Kidney epithelial cell (primary cell): ENCODE measurements around the gene SLC39A11. TPM values are rescaled to one million over a fixed set of nuclear protein-coding genes. Genes with fewer than 3 reads are reported as not detected.

Source experiments
- DNase-seq: peaks from one replicate; pipeline ENCODE4 v3.0.0-alpha.2; 2010; ENCODE audit warnings: low read depth
- H3K27me3 ChIP-seq: 2 replicates; pipeline ENCODE4 v1.6.0; 2011; ENCODE audit warnings: low read length; ENCODE audit not compliant: control insufficient read depth, insufficient read depth
- H3K36me3 ChIP-seq: 2 replicates; pipeline ENCODE4 v1.5.1; 2011; ENCODE audit warnings: low read length; ENCODE audit not compliant: control insufficient read depth, insufficient read depth
- H3K4me3 ChIP-seq: 2 replicates; pipeline ENCODE4 v1.5.1; 2011; ENCODE audit warnings: low read depth, mild to moderate bottlenecking, control low read depth, low read length
- CTCF ChIP-seq: IDR thresholded peaks from 2 replicates; pipeline ENCODE4 v1.5.1; 2011; ENCODE audit warnings: mild to moderate bottlenecking, moderate library complexity, low read length, control low read depth, inconsistent platforms; ENCODE audit not compliant: insufficient read depth, poor library complexity, severe bottlenecking
- total RNA-seq: library from RNA; depleted of rRNA; stranded (reverse); fragments of >200 nt; gene quantifications from 2 replicates; pipeline ENCODE4 v1.2.3, GENCODE V29; 2015

SLC39A11 gene
- total RNA-seq, 1 donor from 2014 or later, result 13.0 TPM

- Histone ChIP-seq H3K4me3 (no peak overlapping the region), H3K36me3 (no peaks in the 10 kb centered on the region), H3K27me3 (no peaks in the 10 kb centered on the region)
- TF ChIP-seq CTCF, result no peak
- DNase-seq, result no peak
Observed at GRCh38 chr17:72862276-72862999, 230.1 kb downstream of the SLC39A11 start.

GRCh38 chr17:72861811-72862210, 230.7 kb downstream of the SLC39A11 start:
- Histone ChIP-seq H3K4me3 (no peak overlapping the region), H3K27me3 (no peaks in the 10 kb centered on the region), H3K36me3 (no peaks in the 10 kb centered on the region)
- TF ChIP-seq CTCF, result no peak
- no peak for DNase-seq

GRCh38 chr17:72860778-72861177, 231.7 kb downstream of the SLC39A11 start:
- Histone ChIP-seq H3K27me3 (no peaks in the 10 kb centered on the region), H3K4me3 (no peak overlapping the region), H3K36me3 (no peaks in the 10 kb centered on the region)
- TF ChIP-seq CTCF, result no peak
- no peak for DNase-seq

GRCh38 chr17:72858826-72859495, 233.5 kb downstream of the SLC39A11 start:
- no peak for TF ChIP-seq CTCF
- Histone ChIP-seq H3K4me3 (no peak overlapping the region), H3K27me3 (no peaks in the 10 kb centered on the region), H3K36me3 (no peaks in the 10 kb centered on the region)
- DNase-seq, result no peak

GRCh38 chr17:72853440-72854415, 238.8 kb downstream of the SLC39A11 start:
- TF ChIP-seq CTCF, result no peak
- no peaks in the 10 kb centered on the region for H3K27me3 ChIP-seq
- no peak for DNase-seq
- H3K4me3 ChIP-seq, result no peak overlapping the region
- H3K36me3 ChIP-seq, result no peaks in the 10 kb centered on the region
